ENCODE measurements around the gene TADA3.

Gene TADA3

DNA sequence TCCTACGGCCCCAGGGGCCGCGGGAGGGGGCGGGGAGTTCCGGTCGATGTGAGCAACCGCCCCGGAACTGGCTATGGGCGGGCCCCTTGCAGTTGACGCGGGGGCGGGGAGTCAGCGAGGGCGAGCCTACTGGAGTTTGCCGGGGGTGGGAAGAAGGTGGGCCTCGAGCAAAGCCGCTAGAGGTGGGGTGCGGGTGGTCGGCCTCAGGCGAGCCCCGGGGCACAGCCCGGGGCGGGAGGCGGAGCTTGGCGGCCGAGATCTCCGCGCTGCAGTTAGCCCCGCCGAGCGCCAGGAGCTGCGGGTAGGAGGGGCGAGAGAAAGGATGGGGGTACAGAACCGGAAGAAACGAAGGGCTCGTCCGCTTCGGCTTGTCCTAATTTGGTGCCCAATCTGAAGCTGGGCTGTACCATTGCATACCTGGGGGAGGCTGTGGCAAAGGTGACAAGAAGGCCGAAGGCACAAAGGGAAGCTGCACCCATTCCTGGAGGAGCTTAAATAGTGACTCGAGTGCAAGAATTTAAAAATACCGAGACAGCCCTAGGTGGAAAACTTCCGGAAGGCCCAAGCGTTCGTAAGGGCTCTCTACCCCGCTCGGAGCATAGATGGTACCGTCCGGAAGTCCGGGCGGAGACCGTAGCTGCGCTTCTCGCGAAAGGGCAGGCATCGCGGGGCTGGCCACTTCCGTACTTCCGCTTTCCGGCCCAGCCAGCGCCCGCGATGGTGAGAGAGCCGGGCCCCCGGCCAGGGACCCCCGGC lies at the start of gene TADA3, which contains the start of gene ARPC4:
TSS of gene TADA3 (minus strand) at position 69 of the 756 bp plus-strand sequence. CDS start 1,007 bp downstream, outside the sequence.
TSS of gene ARPC4 (plus strand) at position 678 of the 756 bp plus-strand sequence. CDS start at position 718, 40 bp downstream.
- peak within 1 kb of the TSS; percentile 98 for H3K27ac ChIP-seq
- H3K4me3 ChIP-seq (ENCODE audit: low read depth, low read length): peak within 1 kb of the TSS; percentile 82
- no peaks in the 10 kb centered on the region for H3K27me3 ChIP-seq (ENCODE audit: insufficient read depth, low read depth, severe bottlenecking)
- peak; percentile 91 for DNase-seq
- no peaks in the 10 kb centered on the region for H3K9me3 ChIP-seq (ENCODE audit: severe bottlenecking)
- H3K36me3 ChIP-seq: peaks cover 39% of the 10 kb centered on the region
- TF ChIP-seq, protein P1, sequence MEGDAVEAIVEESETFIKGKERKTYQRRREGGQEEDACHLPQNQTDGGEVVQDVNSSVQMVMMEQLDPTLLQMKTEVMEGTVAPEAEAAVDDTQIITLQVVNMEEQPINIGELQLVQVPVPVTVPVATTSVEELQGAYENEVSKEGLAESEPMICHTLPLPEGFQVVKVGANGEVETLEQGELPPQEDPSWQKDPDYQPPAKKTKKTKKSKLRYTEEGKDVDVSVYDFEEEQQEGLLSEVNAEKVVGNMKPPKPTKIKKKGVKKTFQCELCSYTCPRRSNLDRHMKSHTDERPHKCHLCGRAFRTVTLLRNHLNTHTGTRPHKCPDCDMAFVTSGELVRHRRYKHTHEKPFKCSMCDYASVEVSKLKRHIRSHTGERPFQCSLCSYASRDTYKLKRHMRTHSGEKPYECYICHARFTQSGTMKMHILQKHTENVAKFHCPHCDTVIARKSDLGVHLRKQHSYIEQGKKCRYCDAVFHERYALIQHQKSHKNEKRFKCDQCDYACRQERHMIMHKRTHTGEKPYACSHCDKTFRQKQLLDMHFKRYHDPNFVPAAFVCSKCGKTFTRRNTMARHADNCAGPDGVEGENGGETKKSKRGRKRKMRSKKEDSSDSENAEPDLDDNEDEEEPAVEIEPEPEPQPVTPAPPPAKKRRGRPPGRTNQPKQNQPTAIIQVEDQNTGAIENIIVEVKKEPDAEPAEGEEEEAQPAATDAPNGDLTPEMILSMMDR (IDR thresholded peaks at IDR 0.05; ENCODE audit: low read depth, low read length): no peak

DNA sequence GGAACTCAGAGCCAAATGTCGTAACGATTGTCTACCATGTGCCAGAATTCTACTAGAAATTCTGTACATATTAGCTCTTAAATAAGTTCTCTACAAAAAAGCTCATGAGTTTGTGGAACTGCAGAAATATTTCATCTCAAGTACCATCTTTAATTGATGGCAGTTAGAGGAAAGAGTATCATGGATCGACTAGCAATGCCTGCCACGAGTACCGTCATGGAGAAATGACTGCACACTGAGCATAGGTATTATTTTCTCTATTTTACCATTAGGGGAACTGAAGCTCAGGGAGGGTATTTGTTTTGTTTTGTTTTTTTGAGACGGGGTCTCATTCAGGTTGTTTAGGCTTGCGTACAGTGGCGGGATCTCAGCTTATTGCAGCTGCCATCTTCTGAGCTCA lies 48.7 kb upstream of the TADA3 start:
- H3K27me3 ChIP-seq (ENCODE audit: insufficient read depth, low read depth, severe bottlenecking): no peaks in the 10 kb centered on the region
- no peak overlapping the region for H3K4me3 ChIP-seq (ENCODE audit: low read depth, low read length)
- TF ChIP-seq, protein P1 (IDR thresholded peaks at IDR 0.05; ENCODE audit: low read depth, low read length): no peak
- no peak for DNase-seq
- no peaks in the 10 kb centered on the region for H3K9me3 ChIP-seq (ENCODE audit: severe bottlenecking)
- peaks cover 23% of the 10 kb centered on the region for H3K36me3 ChIP-seq
- no peak overlapping the region for H3K27ac ChIP-seq

- Histone ChIP-seq H3K4me3 (ENCODE audit: low read depth, low read length) (no peak overlapping the region), H3K9me3 (ENCODE audit: severe bottlenecking) (no peaks in the 10 kb centered on the region), H3K36me3 (peaks cover 30% of the 10 kb centered on the region), H3K27me3 (ENCODE audit: insufficient read depth, low read depth, severe bottlenecking) (no peaks in the 10 kb centered on the region), H3K27ac (no peak overlapping the region)
- TF ChIP-seq, protein P1 (IDR thresholded peaks at IDR 0.05; ENCODE audit: low read depth, low read length): no peak
- no peak for DNase-seq
These were observed 46.6 kb upstream of the TADA3 start for GRCh38 chr3:9838856-9839255.

GRCh38 chr3:9837701-9838582 lies 45.7 kb upstream of the TADA3 start:
- TF ChIP-seq, protein P1 (IDR thresholded peaks at IDR 0.05; ENCODE audit: low read depth, low read length): no peak
- Histone ChIP-seq H3K36me3 (peaks cover 30% of the 10 kb centered on the region), H3K9me3 (ENCODE audit: severe bottlenecking) (no peaks in the 10 kb centered on the region), H3K4me3 (ENCODE audit: low read depth, low read length) (no peak overlapping the region), H3K27ac (no peak overlapping the region), H3K27me3 (ENCODE audit: insufficient read depth, low read depth, severe bottlenecking) (no peaks in the 10 kb centered on the region)
- no peak for DNase-seq

GRCh38 chr3:9834520-9835380 lies 42.5 kb upstream of the TADA3 start:
- TF ChIP-seq, protein P1 (IDR thresholded peaks at IDR 0.05; ENCODE audit: low read depth, low read length): no peak
- DNase-seq: no peak
- no peaks in the 10 kb centered on the region for H3K9me3 ChIP-seq (ENCODE audit: severe bottlenecking)
- H3K36me3 ChIP-seq: peaks cover 14% of the 10 kb centered on the region
- no peak overlapping the region for H3K27ac ChIP-seq
- no peak overlapping the region for H3K4me3 ChIP-seq (ENCODE audit: low read depth, low read length)
- H3K27me3 ChIP-seq (ENCODE audit: insufficient read depth, low read depth, severe bottlenecking): no peaks in the 10 kb centered on the region

Data from WERI-Rb-1 (cell line).